NCI-H1092 (cell line): ENCODE data around the gene IGF2.
"Not testable (repeated sequence)": the region's sequence is repeated elsewhere in the genome, so short reads cannot be mapped to it uniquely, and the experiment has no call there.

Experiments
- DNase-seq: peaks from one replicate; lab custom pipeline; 2025; lab: John Stamatoyannopoulos, UW

The IGF2 gene, protein sequence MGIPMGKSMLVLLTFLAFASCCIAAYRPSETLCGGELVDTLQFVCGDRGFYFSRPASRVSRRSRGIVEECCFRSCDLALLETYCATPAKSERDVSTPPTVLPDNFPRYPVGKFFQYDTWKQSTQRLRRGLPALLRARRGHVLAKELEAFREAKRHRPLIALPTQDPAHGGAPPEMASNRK

GRCh38 chr11:2139123-2139521 lies at the start of gene IGF2:
TSS of gene IGF2 (minus strand) at chr11:2139389. CDS start at chr11:2135523, 3,866 bp downstream.
- no peak for DNase-seq

DNA sequence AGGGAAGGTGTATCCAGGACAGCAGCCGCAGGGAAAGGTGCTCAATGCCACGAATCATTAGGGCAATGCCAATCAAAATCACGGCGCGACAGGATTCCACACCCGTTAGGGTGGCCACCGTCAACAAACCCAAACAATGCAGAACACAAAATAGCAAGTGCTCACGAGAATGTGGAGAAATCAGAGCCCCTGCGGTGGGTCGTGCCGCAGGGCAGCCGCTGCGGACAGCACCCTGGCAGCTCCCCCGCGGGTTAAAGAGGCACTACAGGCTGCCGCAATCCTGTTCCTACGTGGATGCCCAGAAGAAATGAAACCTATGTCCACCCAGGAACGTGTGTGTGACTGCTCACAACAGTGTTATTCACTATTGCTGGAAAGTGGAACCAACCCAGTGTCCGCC lies 49.6 kb upstream of the IGF2 start:
- no peak for DNase-seq

DNA sequence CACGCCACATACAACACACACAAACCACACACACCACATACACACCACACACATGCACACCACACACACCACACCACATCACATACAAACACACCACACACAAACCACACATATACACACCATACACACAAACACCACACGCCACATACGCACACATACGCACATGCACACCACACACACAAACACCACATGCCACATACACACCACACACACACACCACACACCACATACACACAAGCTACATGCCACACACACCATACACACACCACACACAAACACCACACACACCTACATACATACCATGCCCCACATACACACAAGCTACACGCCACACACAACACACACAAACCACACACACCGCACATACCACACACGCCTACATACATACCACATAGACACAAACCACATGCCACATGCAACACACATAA lies 48.1 kb upstream of the IGF2 start:
- no peak for DNase-seq

DNA sequence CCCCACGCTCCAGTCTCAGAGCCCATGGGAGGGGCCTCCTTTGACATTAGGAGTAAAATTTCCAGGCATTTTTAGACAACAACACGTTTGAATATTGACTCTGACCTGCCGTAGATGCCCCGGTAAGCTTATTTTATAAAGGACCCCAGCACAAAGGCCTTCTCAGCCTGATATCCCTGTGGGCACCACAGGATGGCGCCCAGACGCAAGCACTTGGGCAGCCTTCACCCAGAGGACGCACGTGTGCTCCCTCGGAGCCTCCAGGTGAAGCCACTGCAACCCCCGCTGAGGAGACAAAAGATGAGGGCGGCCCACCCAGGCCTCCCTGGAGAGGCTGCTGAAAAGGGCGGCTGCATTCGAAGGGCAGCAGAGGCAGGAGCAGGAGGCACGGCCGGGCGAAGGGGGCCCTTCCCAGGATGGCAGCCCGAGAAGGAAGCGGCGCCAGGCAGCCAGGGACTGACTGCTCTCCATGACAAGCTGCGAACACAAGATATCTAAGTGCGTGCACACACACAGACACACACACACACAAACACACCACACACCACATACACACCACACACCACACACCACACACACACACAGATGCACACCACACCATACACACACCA lies 47.6 kb upstream of the IGF2 start:
- DNase-seq = peak; percentile 83

GRCh38 chr11:2185324-2186085 lies 46.3 kb upstream of the IGF2 start:
- DNase-seq = peak; percentile 61

GRCh38 chr11:2182692-2183474 lies 43.7 kb upstream of the IGF2 start:
- no peak for DNase-seq

DNA sequence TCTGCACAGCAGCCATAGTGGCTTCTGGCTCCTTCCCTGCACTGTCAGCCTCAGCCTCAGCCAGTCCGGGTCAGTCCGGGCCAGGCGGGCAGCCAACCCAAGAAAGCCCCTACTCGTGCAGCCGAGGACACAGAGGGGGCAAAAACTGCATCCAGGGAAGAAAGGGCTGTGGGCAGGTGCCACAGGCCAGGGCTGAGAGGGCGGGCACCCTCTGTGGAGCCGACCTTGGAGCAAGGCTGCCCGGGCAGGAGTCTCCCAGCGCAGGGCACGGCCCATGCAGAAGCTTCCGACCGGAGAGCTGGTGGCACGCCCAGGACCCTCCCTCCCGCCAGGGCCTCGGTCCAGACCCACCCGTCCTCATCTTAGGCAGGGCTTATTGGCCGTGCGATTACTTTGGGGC lies 42.9 kb upstream of the IGF2 start:
- DNase-seq = no peak

- no peak for DNase-seq
These were observed 41.7 kb upstream of the IGF2 start for GRCh38 chr11:2180789-2181370.

DNA sequence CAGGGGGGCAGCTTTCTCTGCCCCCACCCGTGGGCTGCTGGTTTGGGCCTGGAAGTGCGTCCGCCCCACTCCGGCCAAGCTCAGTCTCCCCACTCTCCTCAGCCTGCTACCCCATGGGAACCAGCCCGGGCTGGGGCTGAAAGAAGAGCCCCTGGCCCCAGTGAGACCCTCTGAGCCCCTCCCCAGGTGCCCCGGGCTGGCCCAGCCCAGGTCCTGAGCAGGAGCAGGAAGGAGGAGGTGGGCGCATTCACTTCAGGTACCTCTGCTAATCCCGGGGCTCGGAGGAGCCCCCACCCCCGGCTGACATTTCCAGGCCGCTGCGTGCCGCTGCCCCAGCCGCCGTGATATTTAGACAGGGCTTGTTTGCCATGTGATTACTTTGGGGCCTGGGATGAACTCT lies 41.2 kb upstream of the IGF2 start:
- DNase-seq = no peak

- DNase-seq = no peak
These were observed 40.3 kb upstream of the IGF2 start for GRCh38 chr11:2179516-2179915.

GRCh38 chr11:2178906-2179494 lies 39.8 kb upstream of the IGF2 start:
- no peak for DNase-seq

DNA sequence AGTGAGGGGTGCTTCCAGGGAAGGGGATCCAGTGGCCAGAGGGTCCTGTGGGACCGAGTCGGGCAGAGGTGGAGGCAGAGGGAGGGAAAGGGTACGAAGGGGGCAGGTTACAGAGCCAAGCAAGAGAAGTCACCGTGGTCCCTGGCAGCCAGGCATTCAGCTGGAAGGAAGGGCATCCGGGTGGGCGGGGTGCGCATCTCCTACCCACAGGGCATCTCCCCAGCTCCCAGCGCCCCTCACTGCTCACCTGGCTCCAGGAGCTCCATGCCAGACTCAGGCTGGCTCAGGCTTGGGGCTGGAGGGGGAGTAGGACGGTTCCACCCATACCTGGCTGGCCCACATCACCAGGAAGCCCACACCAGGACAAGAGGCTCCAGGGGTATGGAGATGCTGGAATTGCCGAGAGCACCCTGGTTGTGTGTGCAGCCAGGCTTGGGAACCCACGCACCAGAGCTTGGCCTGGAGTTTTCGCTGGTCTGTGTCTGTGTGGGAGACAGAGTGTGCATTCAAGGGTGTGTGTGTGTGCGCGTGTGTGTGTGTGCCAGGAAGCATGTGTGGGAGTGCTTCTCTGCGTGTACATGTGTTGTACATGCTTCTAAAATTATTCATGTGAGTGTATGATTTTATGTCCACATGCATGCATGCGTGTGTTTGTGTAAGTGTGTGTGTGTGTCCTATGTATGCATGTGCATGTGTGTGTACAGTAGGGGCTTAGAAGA lies 39.0 kb upstream of the IGF2 start:
- DNase-seq = not testable (repeated sequence)

GRCh38 chr11:2177076-2177475 lies 37.9 kb upstream of the IGF2 start:
- no peak for DNase-seq

DNA sequence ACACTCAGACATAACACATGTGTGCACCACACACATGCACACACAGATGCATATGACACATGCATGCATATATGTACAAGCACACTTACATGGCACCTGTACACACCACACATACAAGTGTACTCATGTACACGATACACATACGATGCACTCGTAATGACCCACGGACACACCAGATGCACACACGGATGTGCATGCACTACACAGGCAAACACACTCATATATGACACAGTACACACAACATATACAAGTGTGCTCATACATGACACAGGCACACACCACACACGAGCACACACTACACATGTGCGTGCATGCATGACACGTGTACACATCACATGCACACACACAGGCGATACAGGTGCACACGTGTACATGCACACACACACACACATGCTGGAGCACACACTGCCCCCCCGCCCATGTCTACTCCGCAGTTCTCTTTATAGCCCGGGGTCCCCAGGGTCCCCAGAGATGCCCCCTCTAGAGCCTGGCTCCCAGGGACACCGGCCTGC lies 37.3 kb upstream of the IGF2 start:
- no peak for DNase-seq

DNA sequence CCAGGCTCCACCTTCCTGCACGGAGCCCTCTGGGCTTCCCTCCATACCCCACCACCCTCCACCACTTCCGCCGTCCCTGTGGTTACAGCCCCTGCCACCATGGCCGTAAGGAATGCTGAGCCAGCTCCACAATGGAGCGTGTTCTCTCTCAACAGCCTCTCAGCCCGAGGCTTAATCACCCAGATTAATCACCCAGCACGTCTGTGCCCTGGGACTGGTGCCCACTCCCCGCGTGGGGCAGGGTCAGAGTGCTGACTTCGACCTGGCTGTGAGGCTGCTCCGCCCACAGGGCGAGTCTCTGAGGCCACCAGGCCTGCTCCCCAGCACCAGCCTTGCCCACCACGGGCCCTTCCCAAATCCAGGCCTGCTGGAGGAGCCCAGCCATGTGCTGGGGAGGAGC lies 36.5 kb upstream of the IGF2 start:
- no peak for DNase-seq

DNA sequence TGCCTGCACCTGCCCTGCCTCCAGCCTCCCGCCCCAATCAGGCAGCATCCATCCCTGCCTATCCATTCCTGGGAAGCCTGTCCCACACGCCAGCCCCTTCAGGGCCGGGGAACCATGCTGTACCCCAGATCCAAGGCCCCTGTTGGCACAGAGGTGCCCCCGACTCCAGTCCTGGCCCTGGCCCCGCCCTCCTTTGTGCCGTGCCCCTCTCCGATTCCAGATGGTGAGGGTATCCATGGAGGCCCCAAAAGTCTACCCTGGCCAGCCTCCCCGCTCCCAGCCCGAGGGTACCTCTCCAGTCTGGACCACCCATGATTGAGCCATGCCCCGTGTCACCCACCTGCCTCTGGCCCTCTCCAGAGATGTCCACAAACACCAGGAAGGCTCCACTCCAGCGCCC lies 35.2 kb upstream of the IGF2 start:
- no peak for DNase-seq

DNA sequence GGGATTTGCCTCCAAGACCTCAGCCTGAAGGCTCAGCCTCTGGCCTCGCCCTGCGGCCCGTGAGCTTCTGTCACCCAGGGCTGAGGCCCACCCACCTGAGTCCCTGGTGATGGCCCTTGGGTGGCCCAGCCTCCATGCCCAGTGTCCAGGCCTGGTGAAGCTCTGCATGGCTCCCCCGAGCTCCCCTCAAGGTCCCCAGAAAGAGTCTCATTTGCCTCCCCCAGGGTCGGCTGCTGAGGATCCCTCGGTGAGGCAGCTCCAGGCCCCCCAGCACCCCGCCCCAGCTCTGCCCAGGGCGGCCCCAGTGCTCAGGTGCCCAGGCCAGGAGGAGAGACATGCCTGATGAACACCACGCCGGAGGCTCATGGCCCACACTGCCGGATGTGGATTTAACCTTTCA lies 34.6 kb upstream of the IGF2 start:
- DNase-seq = no peak

DNA sequence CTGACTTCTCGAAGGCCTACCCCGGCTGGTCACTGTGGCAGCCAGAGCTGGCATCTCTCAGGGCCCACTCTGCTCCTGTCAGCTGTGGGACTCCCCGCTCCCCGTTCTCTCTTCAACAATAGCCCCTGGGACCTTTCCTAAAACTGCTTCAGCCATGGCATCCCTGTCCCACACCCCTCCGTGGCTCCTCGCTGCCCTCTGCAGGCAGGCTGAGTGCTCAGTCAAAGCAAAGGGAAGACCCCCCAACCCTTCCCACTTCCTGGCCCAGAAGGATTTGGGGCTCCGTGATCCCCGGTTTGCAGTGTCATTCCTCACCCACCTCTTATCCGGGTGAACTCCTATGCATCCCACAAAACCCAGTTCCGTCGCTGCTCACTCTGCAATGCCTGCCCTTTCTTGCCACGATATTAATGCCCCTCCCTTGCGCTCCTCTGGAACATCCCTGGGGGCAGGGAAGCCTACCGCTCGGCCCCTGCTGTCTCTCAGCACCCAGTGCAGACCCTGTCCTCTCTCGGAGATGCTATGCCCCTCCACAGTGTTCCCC lies 34.0 kb upstream of the IGF2 start:
- no peak for DNase-seq

DNA sequence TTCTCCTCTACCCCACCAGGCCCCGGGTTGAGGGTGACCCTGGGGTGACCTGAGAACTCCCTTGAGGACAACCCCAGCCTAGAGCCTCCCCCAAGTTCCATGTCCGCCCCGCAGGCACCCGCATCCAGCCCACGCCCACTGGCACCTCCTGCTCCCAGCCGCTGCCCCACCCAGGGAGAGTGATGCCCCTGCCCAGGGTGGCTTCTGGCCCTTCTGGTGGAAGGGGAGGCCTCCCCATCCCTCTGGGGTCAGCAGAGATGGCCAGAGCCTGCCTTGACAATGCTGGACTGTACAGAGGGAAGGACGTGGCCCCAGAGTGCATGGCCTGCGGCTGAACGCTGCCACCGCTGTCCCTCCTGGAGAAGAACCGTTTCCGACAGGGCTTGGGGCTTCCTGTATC lies 33.5 kb upstream of the IGF2 start:
- DNase-seq = no peak

DNA sequence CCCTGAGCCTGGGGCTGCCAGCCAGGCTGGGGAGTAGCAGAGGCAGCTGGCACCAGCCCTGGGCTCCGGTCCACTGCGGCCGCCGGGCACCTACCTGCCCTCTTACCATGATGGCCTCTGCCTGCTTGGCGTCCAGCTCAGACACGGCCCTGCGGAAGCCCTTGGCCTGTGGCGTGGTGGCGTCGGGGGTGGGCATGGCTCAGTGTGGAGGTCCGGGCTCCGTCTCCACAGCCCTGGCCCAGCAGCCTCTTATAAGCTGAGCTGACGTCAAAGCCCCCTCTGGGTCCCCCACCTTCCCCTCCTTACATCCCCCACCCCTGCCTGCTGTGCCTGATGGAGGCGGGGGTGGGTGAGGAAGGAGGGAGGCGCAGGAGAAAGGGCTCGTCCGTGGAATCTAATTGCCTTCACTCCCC lies 32.4 kb upstream of the IGF2 start, which contains the start of gene TH:
TSS of gene TH (minus strand) at position 225 of the 413 bp plus-strand sequence. CDS start at position 196, 29 bp downstream.
- no peak for DNase-seq
